DLD1 (cell line): ENCODE measurements around the gene GAB2.
"Not testable (repeated sequence)": the region's sequence is repeated elsewhere in the genome, so short reads cannot be mapped to it uniquely, and the experiment has no call there.

Experiments
- in situ Hi-C: cut with HindIII; loops from 2 replicates; pipeline ENCODE4 v1.10.0; 2017; ENCODE audit warnings: low sequenced_read_pairs

GAB2 gene

GRCh38 chr11:78259777-78260487 is 157.7 kb downstream of the GAB2 start:
- in situ Hi-C loops: no loop called here

DNA sequence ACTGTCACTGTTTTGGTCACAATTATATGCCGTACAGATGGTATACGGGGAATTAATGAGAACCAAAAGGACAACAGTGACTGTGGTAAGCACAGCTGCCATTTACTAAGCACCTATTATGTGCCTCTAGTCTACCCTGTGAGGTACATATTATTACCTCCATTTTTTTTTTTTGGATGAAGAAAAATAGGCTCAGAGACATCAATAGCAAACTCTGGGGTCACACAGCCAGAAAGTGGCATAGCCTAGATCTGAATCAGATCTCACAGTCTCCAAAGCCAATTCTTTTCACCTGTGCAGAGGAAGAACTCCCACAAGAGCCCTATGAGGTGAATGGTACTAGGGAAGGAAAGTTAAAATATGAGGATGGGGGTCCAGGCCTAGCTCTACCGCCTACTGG is 160.0 kb downstream of the GAB2 start:
- in situ Hi-C loops: no loop called here

DNA sequence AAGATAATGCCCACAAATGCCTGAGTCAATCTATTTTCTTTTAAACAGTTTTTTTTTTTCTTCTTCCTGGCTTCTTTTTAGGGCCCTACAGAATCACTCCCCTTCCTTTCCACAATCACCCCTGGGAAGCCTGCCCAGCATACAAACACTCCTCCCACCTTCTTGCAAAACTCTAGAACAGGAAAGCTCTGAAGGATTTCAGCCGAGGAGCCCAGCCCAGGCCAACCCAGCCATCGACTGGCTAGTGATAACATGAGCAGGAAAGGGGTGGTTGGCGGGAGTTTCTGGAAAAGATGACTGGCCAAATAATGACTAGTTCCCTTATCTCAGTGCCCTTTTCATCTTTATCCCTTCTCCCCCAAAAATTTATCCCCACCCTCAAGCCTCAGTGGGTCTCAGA is 160.7 kb downstream of the GAB2 start:
- in situ Hi-C loops: no loop called here

DNA sequence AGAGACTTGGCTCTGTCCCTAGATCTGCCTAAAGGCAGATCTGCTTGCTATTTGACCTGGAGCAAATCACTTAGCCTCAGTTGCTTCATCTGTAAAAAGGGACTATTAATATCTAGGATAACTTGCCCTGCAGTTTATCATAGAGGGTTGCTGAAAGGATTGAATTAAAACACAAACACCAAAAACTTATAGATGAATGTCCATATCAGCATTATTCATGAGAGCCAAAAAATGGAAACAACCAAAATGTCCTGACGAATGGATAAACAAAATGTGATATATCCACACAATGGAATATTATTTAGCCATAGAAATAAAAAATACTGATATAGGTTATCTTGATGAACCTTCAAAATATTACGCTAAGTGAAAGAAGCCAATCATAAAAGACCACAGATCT is 161.7 kb downstream of the GAB2 start:
- in situ Hi-C loops: no loop called here

- in situ Hi-C loops: no loop called here
Observed at GRCh38 chr11:78254268-78254667, 163.4 kb downstream of the GAB2 start.

DNA sequence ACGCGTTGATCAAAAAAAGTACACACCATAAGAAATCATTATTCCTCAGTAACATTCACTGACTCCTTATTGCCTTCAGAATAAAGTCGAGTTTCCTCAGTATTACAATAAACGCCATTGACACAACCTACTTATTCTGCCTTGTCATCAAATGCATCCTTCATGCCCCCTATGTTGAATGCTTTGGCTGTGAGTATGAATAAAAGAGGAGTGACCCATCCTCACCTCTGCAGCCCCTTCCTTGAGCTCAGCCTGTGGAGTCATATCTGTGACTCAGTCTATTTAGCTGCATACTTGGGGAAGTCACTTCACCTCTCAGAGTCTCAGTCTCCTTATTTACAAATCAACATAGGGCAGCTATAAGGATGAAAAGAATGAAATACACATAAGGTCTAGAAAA is 163.8 kb downstream of the GAB2 start:
- in situ Hi-C loops: no loop called here

GRCh38 chr11:78251083-78251775 is 166.4 kb downstream of the GAB2 start:
- in situ Hi-C loops: no loop called here

GRCh38 chr11:78250099-78250498 is 167.5 kb downstream of the GAB2 start:
- in situ Hi-C loops: no loop called here

- in situ Hi-C loops: no loop called here
Observed at GRCh38 chr11:78248903-78249302, 168.7 kb downstream of the GAB2 start.

GRCh38 chr11:78248191-78248590 is 169.4 kb downstream of the GAB2 start:
- in situ Hi-C loops: no loop called here

DNA sequence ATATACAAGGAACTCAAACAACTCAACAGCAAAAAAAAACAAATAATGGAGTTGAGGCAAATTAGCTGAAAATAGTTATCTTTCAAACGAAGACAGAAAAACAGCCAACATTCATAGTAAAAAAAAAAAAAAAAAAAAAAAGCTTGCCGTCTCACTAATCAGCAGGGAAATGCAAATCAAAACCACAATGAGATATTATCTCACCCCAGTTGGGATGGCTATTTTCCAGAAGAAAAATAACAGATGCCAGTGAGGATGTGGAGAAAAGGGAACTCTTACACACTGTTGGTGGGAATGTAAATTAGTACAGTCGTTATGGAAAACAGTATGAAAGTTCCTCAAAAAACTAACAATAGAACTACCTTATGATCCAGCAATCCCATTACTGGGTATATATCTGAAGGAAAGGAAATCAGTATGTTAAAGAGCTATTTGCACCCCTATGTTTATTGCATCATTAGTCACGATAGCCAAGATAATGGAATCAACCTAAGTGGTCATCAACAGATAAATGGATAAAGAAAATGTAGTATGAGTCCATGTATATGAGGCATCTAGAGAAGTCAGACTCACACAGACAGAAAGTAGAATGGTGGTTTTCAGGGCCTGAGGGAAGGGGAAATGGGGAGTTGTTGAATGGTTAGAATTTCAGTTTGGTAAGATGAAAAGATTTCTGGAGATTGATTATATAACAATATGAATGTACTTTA is 172.9 kb downstream of the GAB2 start:
- in situ Hi-C loops: no loop called here

GRCh38 chr11:78244080-78244479 is 173.5 kb downstream of the GAB2 start:
- in situ Hi-C loops: no loop called here

GRCh38 chr11:78241475-78241874 is 176.1 kb downstream of the GAB2 start:
- in situ Hi-C loops: no loop called here

DNA sequence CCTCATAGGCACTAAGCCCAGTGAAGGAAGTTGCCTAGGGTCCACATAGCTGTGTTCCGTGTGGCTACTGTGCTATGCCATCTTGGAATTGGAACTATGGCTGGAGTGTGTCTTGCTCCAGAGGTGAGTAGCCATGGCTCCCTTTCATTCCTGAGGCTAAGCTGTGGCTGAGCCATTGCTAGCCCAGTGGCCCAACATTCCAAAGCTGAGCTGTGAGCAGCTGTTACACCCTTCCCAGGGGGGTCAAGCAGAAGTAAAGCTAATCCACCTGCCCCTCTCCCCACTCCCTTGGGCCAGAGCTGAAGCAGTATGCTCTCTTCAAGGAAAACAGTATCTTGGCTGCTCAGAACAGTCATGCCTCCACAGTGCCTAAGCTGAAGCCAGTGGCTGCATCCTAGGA is 177.8 kb downstream of the GAB2 start:
- in situ Hi-C loops: no loop called here

DNA sequence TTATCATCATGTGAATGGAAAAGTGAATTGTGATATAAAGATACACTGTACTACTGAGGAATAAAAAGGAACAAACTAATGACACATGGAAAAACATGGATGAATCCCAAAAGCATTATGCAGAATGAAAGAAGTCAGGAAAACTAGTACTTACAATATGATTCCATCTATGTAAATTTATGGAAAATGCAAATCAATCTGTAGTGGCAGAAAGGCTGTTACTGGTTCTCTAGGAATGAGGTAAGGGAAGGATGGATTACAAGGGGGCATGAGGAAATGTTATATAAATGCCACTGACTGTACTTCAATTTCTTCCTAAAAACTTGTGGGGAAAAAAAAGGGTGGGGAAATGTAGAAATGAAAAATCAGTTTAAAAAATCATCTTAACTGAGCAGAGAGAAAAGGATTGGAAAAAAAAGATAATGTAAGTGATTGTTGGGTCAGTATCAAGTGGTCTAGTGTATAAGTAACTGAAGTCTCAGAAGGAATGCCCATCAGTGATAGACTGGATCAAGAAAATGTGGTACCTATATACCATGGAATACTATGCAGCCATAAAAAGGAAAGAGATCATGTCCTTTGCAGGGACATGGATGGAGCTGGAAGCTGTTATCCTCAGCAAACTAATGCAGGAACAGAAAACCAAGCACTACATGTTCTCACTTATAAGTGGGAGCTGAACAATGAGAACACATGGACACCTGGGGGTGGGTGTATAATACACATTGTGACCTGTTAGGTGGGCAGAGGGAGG is 180.2 kb downstream of the GAB2 start:
- in situ Hi-C loops: no loop called here

DNA sequence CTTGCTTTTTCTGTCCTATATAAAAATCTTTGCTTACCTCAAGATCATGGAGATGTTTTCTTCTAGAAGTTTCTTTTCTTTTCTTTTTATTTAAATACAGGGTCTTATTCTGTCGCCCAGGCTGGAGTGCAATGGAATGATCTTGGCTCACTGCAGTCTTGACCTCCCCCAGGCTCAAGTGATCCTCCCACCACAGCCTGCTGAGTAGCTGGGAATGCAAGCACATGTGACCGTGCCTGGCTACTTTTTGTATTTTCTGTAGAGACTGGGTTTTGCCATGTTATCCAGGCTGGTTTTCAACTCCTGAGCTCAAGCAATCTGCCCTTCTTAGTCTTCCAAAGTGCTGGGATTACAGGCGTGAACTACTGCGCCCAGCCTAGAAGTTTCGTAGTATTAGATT is 183.6 kb downstream of the GAB2 start:
- in situ Hi-C loops: no loop called here

DNA sequence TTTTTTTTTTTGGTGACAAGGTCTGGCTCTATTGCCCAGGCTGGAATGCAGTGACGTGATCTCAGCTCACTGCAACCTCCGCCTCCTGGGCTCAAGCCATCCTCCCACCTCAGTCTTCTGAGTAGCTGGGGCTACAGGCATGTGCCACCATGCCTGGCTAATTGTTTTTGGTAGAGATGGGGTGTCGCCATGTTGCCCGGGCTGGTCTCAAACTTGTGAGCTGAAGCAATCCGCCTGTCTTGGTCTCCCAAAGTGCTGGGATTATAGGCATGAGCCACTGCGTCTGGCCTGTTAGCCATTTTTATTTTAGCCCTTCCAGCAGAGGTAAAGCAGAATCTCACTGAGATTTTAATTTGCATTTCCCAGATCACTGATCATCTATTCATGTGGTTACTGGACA is 184.6 kb downstream of the GAB2 start:
- in situ Hi-C loops: not testable (repeated sequence)

DNA sequence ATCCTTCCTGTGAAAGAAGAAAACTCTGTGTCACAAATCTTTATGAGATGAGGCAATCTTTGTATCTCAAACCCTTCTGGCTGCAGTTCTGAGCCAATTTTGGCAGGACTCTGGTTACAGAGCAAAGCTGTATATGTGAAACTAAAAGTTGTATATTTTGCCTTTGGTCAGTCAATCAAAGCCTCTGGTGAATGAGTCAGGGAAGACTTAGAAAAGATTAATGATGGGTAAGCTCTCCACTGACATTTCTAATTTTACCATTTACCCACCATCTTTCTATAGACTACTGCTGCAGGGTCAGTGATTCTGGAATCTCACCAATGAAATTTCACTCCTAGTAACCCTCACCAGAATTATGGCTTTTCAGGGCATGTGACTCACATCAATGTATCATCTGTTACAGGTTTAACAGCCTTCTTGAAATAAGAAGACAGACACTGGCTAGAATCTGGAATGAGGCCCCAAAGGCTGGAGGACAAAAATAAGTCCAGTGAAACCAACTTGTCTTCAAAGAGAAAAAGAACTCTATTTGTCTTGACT is 185.6 kb downstream of the GAB2 start:
- in situ Hi-C loops: no loop called here

- in situ Hi-C loops: no loop called here
Observed at GRCh38 chr11:78230161-78230877, 187.3 kb downstream of the GAB2 start.

- in situ Hi-C loops: no loop called here
Observed at GRCh38 chr11:78229106-78229505, 188.5 kb downstream of the GAB2 start.
